ENCODE data around the gene SLC38A10. TPM values are rescaled to one million over a fixed set of nuclear protein-coding genes. Genes with fewer than 3 reads are reported as not detected.

Gene SLC38A10
- total and polyA plus RNA-seq, 2 of the 13 experiments (the other 11 are each of a cell fraction or from before 2014, with no cell fraction given), result 23.4 to 55.8 TPM

GRCh38 chr17:81245665-81246342, 49.3 kb downstream of the SLC38A10 start (continued):
- TF ChIP-seq, protein P1, sequence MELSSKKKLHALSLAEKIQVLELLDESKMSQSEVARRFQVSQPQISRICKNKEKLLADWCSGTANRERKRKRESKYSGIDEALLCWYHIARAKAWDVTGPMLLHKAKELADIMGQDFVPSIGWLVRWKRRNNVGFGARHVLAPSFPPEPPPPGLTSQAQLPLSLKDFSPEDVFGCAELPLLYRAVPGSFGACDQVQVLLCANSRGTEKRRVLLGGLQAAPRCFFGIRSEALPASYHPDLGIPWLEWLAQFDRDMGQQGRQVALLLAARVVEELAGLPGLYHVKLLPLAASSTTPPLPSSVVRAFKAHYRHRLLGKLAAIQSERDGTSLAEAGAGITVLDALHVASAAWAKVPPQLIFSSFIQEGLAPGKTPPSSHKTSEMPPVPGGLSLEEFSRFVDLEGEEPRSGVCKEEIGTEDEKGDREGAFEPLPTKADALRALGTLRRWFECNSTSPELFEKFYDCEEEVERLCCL (CRISPR knock-in tag; IDR thresholded peaks at IDR 0.05; ENCODE audit: borderline replicate concordance), result no peak
- TF ChIP-seq ZNF891 (CRISPR knock-in tag; IDR thresholded peaks at IDR 0.05) (no peak), ETV5 (CRISPR knock-in tag; IDR thresholded peaks at IDR 0.05; ENCODE audit: borderline replicate concordance) (no peak), NFRKB (IDR thresholded peaks at IDR 0.05) (no peak), ZNF556 (CRISPR knock-in tag; IDR thresholded peaks at IDR 0.05; ENCODE audit: borderline replicate concordance) (no peak), ZNF20 (CRISPR knock-in tag; IDR thresholded peaks at IDR 0.05) (no peak), GPN1 (CRISPR knock-in tag; IDR thresholded peaks at IDR 0.05; ENCODE audit: borderline replicate concordance) (no peak), ZNF740 (CRISPR knock-in tag; IDR thresholded peaks at IDR 0.05) (no peak), RBFOX2 (IDR thresholded peaks at IDR 0.05; ENCODE audit: low read depth, low read length) (peak; percentile 33; the same call in 1 of the 2 replicates), ZNF788 (CRISPR knock-in tag; IDR thresholded peaks at IDR 0.05; ENCODE audit: borderline replicate concordance) (peak; percentile 20; the same call in 1 of the 2 replicates), TOPORS (CRISPR knock-in tag; IDR thresholded peaks at IDR 0.05) (no peak), IKZF4 (CRISPR knock-in tag; IDR thresholded peaks at IDR 0.05; ENCODE audit: borderline replicate concordance, low read depth, not compliant biosample characterization) (no peak), ATRX (CRISPR knock-in tag; IDR thresholded peaks at IDR 0.05; ENCODE audit: borderline replicate concordance) (no peak)
- TF ChIP-seq, protein P2, sequence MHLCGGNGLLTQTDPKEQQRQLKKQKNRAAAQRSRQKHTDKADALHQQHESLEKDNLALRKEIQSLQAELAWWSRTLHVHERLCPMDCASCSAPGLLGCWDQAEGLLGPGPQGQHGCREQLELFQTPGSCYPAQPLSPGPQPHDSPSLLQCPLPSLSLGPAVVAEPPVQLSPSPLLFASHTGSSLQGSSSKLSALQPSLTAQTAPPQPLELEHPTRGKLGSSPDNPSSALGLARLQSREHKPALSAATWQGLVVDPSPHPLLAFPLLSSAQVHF (CRISPR knock-in tag; IDR thresholded peaks at IDR 0.05), result no peak
- TF ChIP-seq, protein P3, sequence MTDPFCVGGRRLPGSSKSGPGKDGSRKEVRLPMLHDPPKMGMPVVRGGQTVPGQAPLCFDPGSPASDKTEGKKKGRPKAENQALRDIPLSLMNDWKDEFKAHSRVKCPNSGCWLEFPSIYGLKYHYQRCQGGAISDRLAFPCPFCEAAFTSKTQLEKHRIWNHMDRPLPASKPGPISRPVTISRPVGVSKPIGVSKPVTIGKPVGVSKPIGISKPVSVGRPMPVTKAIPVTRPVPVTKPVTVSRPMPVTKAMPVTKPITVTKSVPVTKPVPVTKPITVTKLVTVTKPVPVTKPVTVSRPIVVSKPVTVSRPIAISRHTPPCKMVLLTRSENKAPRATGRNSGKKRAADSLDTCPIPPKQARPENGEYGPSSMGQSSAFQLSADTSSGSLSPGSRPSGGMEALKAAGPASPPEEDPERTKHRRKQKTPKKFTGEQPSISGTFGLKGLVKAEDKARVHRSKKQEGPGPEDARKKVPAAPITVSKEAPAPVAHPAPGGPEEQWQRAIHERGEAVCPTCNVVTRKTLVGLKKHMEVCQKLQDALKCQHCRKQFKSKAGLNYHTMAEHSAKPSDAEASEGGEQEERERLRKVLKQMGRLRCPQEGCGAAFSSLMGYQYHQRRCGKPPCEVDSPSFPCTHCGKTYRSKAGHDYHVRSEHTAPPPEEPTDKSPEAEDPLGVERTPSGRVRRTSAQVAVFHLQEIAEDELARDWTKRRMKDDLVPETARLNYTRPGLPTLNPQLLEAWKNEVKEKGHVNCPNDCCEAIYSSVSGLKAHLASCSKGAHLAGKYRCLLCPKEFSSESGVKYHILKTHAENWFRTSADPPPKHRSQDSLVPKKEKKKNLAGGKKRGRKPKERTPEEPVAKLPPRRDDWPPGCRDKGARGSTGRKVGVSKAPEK (CRISPR knock-in tag; IDR thresholded peaks at IDR 0.05; ENCODE audit: borderline replicate concordance), result no peak
- TF ChIP-seq, protein P4, sequence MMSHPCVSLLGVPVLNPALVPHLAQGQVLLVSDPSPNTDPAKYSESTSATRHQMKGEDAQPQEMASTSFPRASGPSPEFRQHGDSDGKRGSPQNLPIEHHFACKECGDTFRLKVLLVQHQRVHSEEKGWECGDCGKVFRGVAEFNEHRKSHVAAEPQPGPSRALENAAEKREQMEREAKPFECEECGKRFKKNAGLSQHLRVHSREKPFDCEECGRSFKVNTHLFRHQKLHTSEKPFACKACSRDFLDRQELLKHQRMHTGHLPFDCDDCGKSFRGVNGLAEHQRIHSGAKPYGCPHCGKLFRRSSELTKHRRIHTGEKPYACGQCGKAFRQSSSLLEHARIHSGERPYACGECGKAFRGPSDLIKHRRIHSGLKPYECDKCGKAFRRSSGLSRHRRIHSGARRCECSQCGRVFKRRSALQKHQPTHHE (CRISPR knock-in tag; IDR thresholded peaks at IDR 0.05; ENCODE audit: borderline replicate concordance), result no peak
- TF ChIP-seq, protein P5, sequence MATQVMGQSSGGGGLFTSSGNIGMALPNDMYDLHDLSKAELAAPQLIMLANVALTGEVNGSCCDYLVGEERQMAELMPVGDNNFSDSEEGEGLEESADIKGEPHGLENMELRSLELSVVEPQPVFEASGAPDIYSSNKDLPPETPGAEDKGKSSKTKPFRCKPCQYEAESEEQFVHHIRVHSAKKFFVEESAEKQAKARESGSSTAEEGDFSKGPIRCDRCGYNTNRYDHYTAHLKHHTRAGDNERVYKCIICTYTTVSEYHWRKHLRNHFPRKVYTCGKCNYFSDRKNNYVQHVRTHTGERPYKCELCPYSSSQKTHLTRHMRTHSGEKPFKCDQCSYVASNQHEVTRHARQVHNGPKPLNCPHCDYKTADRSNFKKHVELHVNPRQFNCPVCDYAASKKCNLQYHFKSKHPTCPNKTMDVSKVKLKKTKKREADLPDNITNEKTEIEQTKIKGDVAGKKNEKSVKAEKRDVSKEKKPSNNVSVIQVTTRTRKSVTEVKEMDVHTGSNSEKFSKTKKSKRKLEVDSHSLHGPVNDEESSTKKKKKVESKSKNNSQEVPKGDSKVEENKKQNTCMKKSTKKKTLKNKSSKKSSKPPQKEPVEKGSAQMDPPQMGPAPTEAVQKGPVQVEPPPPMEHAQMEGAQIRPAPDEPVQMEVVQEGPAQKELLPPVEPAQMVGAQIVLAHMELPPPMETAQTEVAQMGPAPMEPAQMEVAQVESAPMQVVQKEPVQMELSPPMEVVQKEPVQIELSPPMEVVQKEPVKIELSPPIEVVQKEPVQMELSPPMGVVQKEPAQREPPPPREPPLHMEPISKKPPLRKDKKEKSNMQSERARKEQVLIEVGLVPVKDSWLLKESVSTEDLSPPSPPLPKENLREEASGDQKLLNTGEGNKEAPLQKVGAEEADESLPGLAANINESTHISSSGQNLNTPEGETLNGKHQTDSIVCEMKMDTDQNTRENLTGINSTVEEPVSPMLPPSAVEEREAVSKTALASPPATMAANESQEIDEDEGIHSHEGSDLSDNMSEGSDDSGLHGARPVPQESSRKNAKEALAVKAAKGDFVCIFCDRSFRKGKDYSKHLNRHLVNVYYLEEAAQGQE (IDR thresholded peaks at IDR 0.05; ENCODE audit: borderline replicate concordance in 1 of 2, low read depth in 1 of 2, low read length in 2 of 2), result no peak

Data from HepG2 (cell line).